Skeletal muscle tissue (tissue), 3 donors: ENCODE results near the gene LASP1NB.

Experiments used
- H3K27ac ChIP-seq: one replicate; pipeline ENCODE4 v1.7.0; 2013; ENCODE audit warnings: mild to moderate bottlenecking, low read depth, low read length, inconsistent platforms
- H3K27me3 ChIP-seq, 3 donors: one replicate each; pipeline ENCODE4 v1.7.0; 2013; ENCODE audit warnings: low read length in 3 of 3; ENCODE audit not compliant: control insufficient read depth in 3 of 3, insufficient read depth in 3 of 3
- H3K36me3 ChIP-seq, 3 donors: one replicate each; pipeline ENCODE4 v1.7.0; 2013; ENCODE audit warnings: low read length in 3 of 3; ENCODE audit not compliant: control insufficient read depth in 3 of 3, insufficient read depth in 3 of 3
- H3K4me1 ChIP-seq, 3 donors: one replicate each; pipeline ENCODE4 v1.7.0; 2013; ENCODE audit warnings: low read length in 3 of 3, mild to moderate bottlenecking in 3 of 3; ENCODE audit not compliant: control insufficient read depth in 3 of 3, insufficient read depth in 3 of 3
- H3K4me3 ChIP-seq, 3 donors: one replicate each; pipeline ENCODE4 v1.7.0; 2013; ENCODE audit warnings: low read length in 3 of 3
- H3K9ac ChIP-seq, 3 donors: one replicate each; pipeline ENCODE4 v1.7.0; 2013; ENCODE audit warnings: low read length in 3 of 3, mild to moderate bottlenecking in 3 of 3, moderate library complexity in 2 of 3, low read depth in 1 of 3
- H3K9me3 ChIP-seq, 3 donors: one replicate each; pipeline ENCODE4 v1.7.0; 2013; ENCODE audit warnings: low read length in 3 of 3; ENCODE audit not compliant: control insufficient read depth in 3 of 3
- donor health status: Osteomylitis.

The LASP1NB gene

DNA sequence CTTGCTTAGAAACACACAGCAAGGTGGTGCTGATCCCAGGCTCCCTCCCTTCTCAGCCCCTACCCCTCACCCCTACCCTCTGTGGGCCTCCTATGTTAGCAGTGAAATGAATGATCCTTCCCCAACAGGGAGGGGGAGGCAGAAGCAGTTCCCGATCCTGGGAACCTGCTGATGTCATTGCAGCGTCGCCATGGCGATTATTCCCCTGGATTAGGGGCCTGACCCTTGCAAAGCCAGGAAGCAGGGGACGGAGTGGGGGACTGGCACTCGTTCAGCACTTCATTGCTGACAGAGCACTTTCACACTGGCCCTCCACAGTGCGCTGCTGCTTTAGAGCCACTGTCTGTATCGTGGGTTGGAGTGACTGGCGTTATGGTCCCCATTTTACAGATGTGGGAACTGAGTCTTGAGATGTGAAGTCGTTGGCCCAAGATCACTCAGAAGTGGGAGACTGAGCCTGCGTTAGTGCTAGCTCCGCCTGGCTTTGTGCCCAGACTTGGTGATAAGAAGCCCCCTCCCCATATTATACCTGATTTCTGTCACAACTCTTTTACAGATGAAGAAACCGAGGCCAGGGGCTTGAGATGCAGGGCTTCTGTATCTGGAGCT is 29.0 kb upstream of the LASP1NB start:
- Histone ChIP-seq H3K27ac (peak overlapping the region; percentile 69), H3K36me3 (peaks cover 16 to 22% (median 19%) of the 10 kb centered on the region in 3 donors), H3K9me3 (no peaks in the 10 kb centered on the region), H3K4me1 (peaks cover 59 to 72% (median 66%) of the 10 kb centered on the region in 3 donors), H3K4me3 (peak overlapping the region in 1 of 3 donors; percentile 41), H3K27me3 (no peaks in the 10 kb centered on the region), H3K9ac (peak overlapping the region; percentile 30 to 62 (median 50))

GRCh38 chr17:38897176-38897575 is 28.2 kb upstream of the LASP1NB start:
- H3K4me3 ChIP-seq = peak overlapping the region in 1 of 3 donors; percentile 41
- H3K27ac ChIP-seq = peak overlapping the region; percentile 69
- peak overlapping the region in 1 of 3 donors; percentile 62 for H3K9ac ChIP-seq
- H3K27me3 ChIP-seq = no peaks in the 10 kb centered on the region
- H3K36me3 ChIP-seq = peaks cover 10 to 16% (median 12%) of the 10 kb centered on the region in 3 donors
- H3K9me3 ChIP-seq = no peaks in the 10 kb centered on the region
- peaks cover 64 to 76% (median 72%) of the 10 kb centered on the region in 3 donors for H3K4me1 ChIP-seq

- peak overlapping the region in 1 of 3 donors; percentile 41 for H3K4me3 ChIP-seq
- H3K36me3 ChIP-seq = peaks cover 6 to 12% (median 7%) of the 10 kb centered on the region in 3 donors
- peaks cover 61 to 71% (median 67%) of the 10 kb centered on the region in 3 donors for H3K4me1 ChIP-seq
- no peaks in the 10 kb centered on the region for H3K27me3 ChIP-seq
- peak overlapping the region; percentile 69 for H3K27ac ChIP-seq
- H3K9me3 ChIP-seq = no peaks in the 10 kb centered on the region
- peak overlapping the region in 1 of 3 donors; percentile 40 for H3K9ac ChIP-seq
Measured at GRCh38 chr17:38897671-38898290, 27.6 kb upstream of the LASP1NB start.

- H3K27me3 ChIP-seq = no peaks in the 10 kb centered on the region
- H3K9me3 ChIP-seq = no peaks in the 10 kb centered on the region
- H3K4me3 ChIP-seq = no peak overlapping the region
- H3K36me3 ChIP-seq = peaks cover 5 to 9% (median 7%) of the 10 kb centered on the region in 3 donors
- peak overlapping the region in 1 of 3 donors; percentile 33 for H3K9ac ChIP-seq
- peaks cover 59 to 70% (median 62%) of the 10 kb centered on the region in 3 donors for H3K4me1 ChIP-seq
- H3K27ac ChIP-seq = peak overlapping the region; percentile 69
Measured at GRCh38 chr17:38898291-38898679, 27.1 kb upstream of the LASP1NB start.

- H3K4me1 ChIP-seq = peaks cover 54 to 64% (median 56%) of the 10 kb centered on the region in 3 donors
- peak overlapping the region; percentile 69 for H3K27ac ChIP-seq
- H3K9ac ChIP-seq = peak overlapping the region in 1 of 3 donors; percentile 33
- peaks cover 5 to 9% (median 7%) of the 10 kb centered on the region in 3 donors for H3K36me3 ChIP-seq
- H3K27me3 ChIP-seq = no peaks in the 10 kb centered on the region
- H3K4me3 ChIP-seq = no peak overlapping the region
- H3K9me3 ChIP-seq = no peaks in the 10 kb centered on the region
Measured at GRCh38 chr17:38898812-38899348, 26.5 kb upstream of the LASP1NB start.

DNA sequence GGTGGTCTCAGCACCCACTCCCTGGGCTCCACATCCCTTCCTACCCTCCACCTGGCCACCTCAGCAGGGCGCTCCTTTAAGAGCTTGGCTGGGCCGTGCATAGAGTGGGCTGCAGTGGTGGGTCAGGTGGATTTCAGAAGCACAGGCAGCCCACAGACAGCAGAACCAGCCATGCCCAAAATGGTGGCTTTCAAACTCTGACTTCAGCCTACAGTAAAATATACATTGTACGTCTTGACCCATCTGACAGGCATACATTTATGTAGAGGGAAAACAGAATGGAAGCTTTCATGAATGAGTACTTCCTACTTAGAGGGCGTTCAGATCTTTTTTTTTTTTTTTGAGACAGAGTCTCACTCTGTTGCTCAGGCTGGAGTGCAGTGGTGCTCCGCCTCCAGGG is 26.0 kb upstream of the LASP1NB start:
- Histone ChIP-seq H3K27me3 (no peaks in the 10 kb centered on the region), H3K4me1 (peaks cover 51 to 58% (median 51%) of the 10 kb centered on the region in 3 donors), H3K4me3 (no peak overlapping the region), H3K36me3 (peaks cover 5 to 9% (median 7%) of the 10 kb centered on the region in 3 donors), H3K27ac (peak overlapping the region; percentile 69), H3K9ac (no peak overlapping the region), H3K9me3 (no peaks in the 10 kb centered on the region)

DNA sequence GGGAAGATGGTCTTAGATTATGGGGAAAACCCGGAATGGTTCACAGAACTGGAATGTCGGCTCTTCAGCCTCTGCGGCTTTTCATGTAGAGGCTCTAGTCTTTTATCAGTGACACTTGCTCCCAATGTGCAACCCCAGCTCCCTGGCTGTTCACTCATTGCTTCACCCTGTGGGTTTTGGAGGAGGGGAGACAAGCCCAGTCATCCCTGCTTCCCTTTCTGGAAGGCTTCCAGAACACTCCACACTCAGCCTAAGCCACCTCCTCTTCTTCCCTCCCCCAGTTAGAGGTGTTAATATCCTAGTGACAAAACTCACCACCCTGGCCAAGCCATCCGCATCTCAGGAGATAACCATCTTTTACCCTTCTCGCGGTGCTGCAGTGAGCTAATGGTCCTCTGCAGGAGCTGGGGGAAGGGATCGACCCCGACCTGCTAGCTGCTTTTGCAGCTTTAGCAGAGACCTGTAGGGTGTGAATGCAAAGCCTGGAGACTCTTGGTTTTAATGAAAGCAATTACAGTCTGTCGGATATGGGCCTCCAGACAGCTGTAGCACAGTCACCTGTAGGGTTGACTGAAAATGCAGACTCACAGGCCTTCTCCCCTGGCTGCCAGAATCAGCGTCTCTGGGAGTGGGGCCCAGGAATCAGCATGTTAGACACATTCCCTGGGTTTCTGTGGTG is 24.3 kb upstream of the LASP1NB start:
- Histone ChIP-seq H3K27me3 (no peaks in the 10 kb centered on the region), H3K9ac (peak overlapping the region in 2 of 3 donors; percentile 51 to 60), H3K36me3 (peaks cover 3 to 12% (median 7%) of the 10 kb centered on the region in 3 donors), H3K27ac (peak overlapping the region; percentile 47), H3K4me1 (peaks cover 50 to 56% (median 51%) of the 10 kb centered on the region in 3 donors), H3K9me3 (no peaks in the 10 kb centered on the region), H3K4me3 (peak overlapping the region in 2 of 3 donors; percentile 13 to 38)

DNA sequence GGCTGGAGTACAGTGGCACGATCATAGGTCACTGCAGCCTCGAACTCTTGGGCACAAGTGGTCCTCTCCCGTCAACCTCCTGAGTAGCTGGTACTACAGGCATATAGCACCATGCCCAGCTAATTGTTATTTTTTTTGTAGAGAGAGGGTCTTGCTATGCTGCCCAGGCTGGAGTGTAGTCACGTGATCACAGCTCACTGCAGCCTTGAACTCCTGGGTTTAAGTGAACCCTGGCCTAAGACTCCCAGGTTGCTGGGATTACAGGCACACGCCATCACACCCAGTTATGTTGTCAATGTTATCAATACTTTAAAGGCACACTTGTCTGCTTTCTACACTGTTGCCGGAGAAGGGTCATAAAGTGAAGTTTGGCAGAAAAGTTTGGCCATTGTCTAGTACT is 22.0 kb upstream of the LASP1NB start:
- Histone ChIP-seq H3K27me3 (no peaks in the 10 kb centered on the region), H3K9me3 (no peaks in the 10 kb centered on the region), H3K4me3 (no peak overlapping the region), H3K27ac (no peak overlapping the region), H3K9ac (no peak overlapping the region), H3K4me1 (peaks cover 44 to 53% (median 47%) of the 10 kb centered on the region in 3 donors), H3K36me3 (peaks cover 4 to 12% (median 7%) of the 10 kb centered on the region in 3 donors)

- H3K9ac ChIP-seq = no peak overlapping the region
- H3K27ac ChIP-seq = no peak overlapping the region
- peaks cover 35 to 43% (median 40%) of the 10 kb centered on the region in 3 donors for H3K4me1 ChIP-seq
- no peak overlapping the region for H3K4me3 ChIP-seq
- H3K27me3 ChIP-seq = no peaks in the 10 kb centered on the region
- peaks cover 2 to 4% (median 4%) of the 10 kb centered on the region in 3 donors for H3K36me3 ChIP-seq
- no peaks in the 10 kb centered on the region for H3K9me3 ChIP-seq
Measured at GRCh38 chr17:38904892-38905291, 20.5 kb upstream of the LASP1NB start.
